IPS-20b (cell line): Measurements from ENCODE around the gene SLC27A4.

Experiments used
- H3K27ac ChIP-seq: one replicate; pipeline ENCODE4 v1.5.1; 2013; ENCODE audit warnings: low read length
- H3K27me3 ChIP-seq: 2 replicates; pipeline ENCODE4 v1.6.1; 2013; ENCODE audit warnings: mild to moderate bottlenecking, low read length, inconsistent platforms; ENCODE audit not compliant: insufficient read depth
- H3K36me3 ChIP-seq: 2 replicates; pipeline ENCODE4 v1.6.1; 2013; ENCODE audit warnings: low read depth, mild to moderate bottlenecking, inconsistent platforms, low read length, moderate library complexity; ENCODE audit not compliant: insufficient read depth
- H3K4me1 ChIP-seq: 2 replicates; pipeline ENCODE4 v1.6.1; 2013; ENCODE audit warnings: mild to moderate bottlenecking, control low read depth, inconsistent platforms, low read length, moderate library complexity; ENCODE audit not compliant: insufficient read depth
- H3K4me3 ChIP-seq: 2 replicates; pipeline ENCODE4 v1.5.1; 2013; ENCODE audit warnings: mild to moderate bottlenecking, low read length, inconsistent platforms
- H3K9ac ChIP-seq: 2 replicates; pipeline ENCODE4 v1.6.1; 2013; ENCODE audit warnings: low read depth, mild to moderate bottlenecking, inconsistent platforms, low read length, moderate library complexity
- H3K9me3 ChIP-seq: 2 replicates; pipeline ENCODE4 v1.6.1; 2013; ENCODE audit warnings: mild to moderate bottlenecking, low read depth, low read length, inconsistent platforms; ENCODE audit not compliant: insufficient read depth

SLC27A4 gene

GRCh38 chr9:128310461-128310860 lies 29.9 kb upstream of the SLC27A4 start:
- no peak overlapping the region for H3K4me3 ChIP-seq
- no peak overlapping the region for H3K9ac ChIP-seq
- no peaks in the 10 kb centered on the region for H3K27me3 ChIP-seq
- peaks cover 50% of the 10 kb centered on the region for H3K36me3 ChIP-seq
- H3K9me3 ChIP-seq: no peaks in the 10 kb centered on the region
- no peaks in the 10 kb centered on the region for H3K4me1 ChIP-seq
- H3K27ac ChIP-seq: no peak overlapping the region

- H3K36me3 ChIP-seq: peaks cover 58% of the 10 kb centered on the region
- no peak overlapping the region for H3K27ac ChIP-seq
- H3K9ac ChIP-seq: no peak overlapping the region
- no peaks in the 10 kb centered on the region for H3K4me1 ChIP-seq
- H3K4me3 ChIP-seq: no peak overlapping the region
- H3K27me3 ChIP-seq: no peaks in the 10 kb centered on the region
- H3K9me3 ChIP-seq: no peaks in the 10 kb centered on the region
These were observed 25.6 kb upstream of the SLC27A4 start for GRCh38 chr9:128314697-128315096.

GRCh38 chr9:128316421-128316820 lies 23.9 kb upstream of the SLC27A4 start:
- Histone ChIP-seq H3K4me3 (no peak overlapping the region), H3K27me3 (no peaks in the 10 kb centered on the region), H3K36me3 (peaks cover 47% of the 10 kb centered on the region)

GRCh38 chr9:128317629-128318028 lies 22.7 kb upstream of the SLC27A4 start:
- Histone ChIP-seq H3K4me3 (no peak overlapping the region), H3K27me3 (no peaks in the 10 kb centered on the region), H3K36me3 (peaks cover 44% of the 10 kb centered on the region)

More at GRCh38 chr9:128316421-128316820, 23.9 kb upstream of the SLC27A4 start:
- H3K4me1 ChIP-seq: peaks cover 2% of the 10 kb centered on the region; the same call in 1 of the 2 replicates
- H3K27ac ChIP-seq: no peak overlapping the region
- H3K9me3 ChIP-seq: no peaks in the 10 kb centered on the region
- H3K9ac ChIP-seq: no peak overlapping the region

GRCh38 chr9:128321343-128321742 lies 19.0 kb upstream of the SLC27A4 start:
- Histone ChIP-seq H3K4me3 (peak overlapping the region; percentile 90), H3K36me3 (peaks cover 40% of the 10 kb centered on the region), H3K4me1 (peaks cover 4% of the 10 kb centered on the region), H3K27me3 (no peaks in the 10 kb centered on the region), H3K9me3 (no peaks in the 10 kb centered on the region), H3K9ac (peak overlapping the region; percentile 88; the same call in 1 of the 2 replicates), H3K27ac (no peak overlapping the region)

More at GRCh38 chr9:128317629-128318028, 22.7 kb upstream of the SLC27A4 start:
- H3K4me1 ChIP-seq: peaks cover 4% of the 10 kb centered on the region; the same call in 1 of the 2 replicates
- no peak overlapping the region for H3K9ac ChIP-seq
- H3K27ac ChIP-seq: no peak overlapping the region
- H3K9me3 ChIP-seq: no peaks in the 10 kb centered on the region

- H3K9me3 ChIP-seq: no peaks in the 10 kb centered on the region
- H3K4me3 ChIP-seq: peak overlapping the region; percentile 90
- peaks cover 37% of the 10 kb centered on the region for H3K36me3 ChIP-seq
- H3K9ac ChIP-seq: peak overlapping the region; percentile 88
- peaks cover 4% of the 10 kb centered on the region for H3K4me1 ChIP-seq
- no peaks in the 10 kb centered on the region for H3K27me3 ChIP-seq
- H3K27ac ChIP-seq: peak overlapping the region; percentile 95
These were observed 18.4 kb upstream of the SLC27A4 start for GRCh38 chr9:128321879-128322403.

GRCh38 chr9:128322404-128323211 lies 17.7 kb upstream of the SLC27A4 start, which contains the start of the genes COQ4 and TRUB2:
Gene COQ4 (plus strand): TSS chr9:128322839. CDS start chr9:128322859, 20 bp downstream.
Gene TRUB2 (minus strand): TSS chr9:128322447. CDS start chr9:128322408, 39 bp downstream.
- H3K4me1 ChIP-seq: peaks cover 4% of the 10 kb centered on the region
- H3K27ac ChIP-seq: peak within 1 kb of the TSS; percentile 95
- H3K36me3 ChIP-seq: peaks cover 36% of the 10 kb centered on the region
- H3K27me3 ChIP-seq: no peaks in the 10 kb centered on the region
- no peaks in the 10 kb centered on the region for H3K9me3 ChIP-seq
- peak within 1 kb of the TSS; percentile 88 for H3K9ac ChIP-seq
- H3K4me3 ChIP-seq: peak within 1 kb of the TSS; percentile 90

- peak overlapping the region; percentile 88; the same call in 1 of the 2 replicates for H3K9ac ChIP-seq
- no peak overlapping the region for H3K27ac ChIP-seq
These were observed 17.1 kb upstream of the SLC27A4 start for GRCh38 chr9:128323212-128323730.

GRCh38 chr9:128323791-128324190 lies 16.5 kb upstream of the SLC27A4 start:
- Histone ChIP-seq H3K4me1 (peaks cover 4% of the 10 kb centered on the region), H3K36me3 (peaks cover 45% of the 10 kb centered on the region), H3K9ac (peak overlapping the region; percentile 88; the same call in 1 of the 2 replicates), H3K27ac (no peak overlapping the region), H3K9me3 (no peaks in the 10 kb centered on the region), H3K4me3 (peak overlapping the region; percentile 90), H3K27me3 (no peaks in the 10 kb centered on the region)

More at GRCh38 chr9:128323212-128323730, 17.1 kb upstream of the SLC27A4 start:
- peak overlapping the region; percentile 90 for H3K4me3 ChIP-seq
- H3K4me1 ChIP-seq: peaks cover 4% of the 10 kb centered on the region
- no peaks in the 10 kb centered on the region for H3K27me3 ChIP-seq
- H3K36me3 ChIP-seq: peaks cover 39% of the 10 kb centered on the region
- H3K9me3 ChIP-seq: no peaks in the 10 kb centered on the region

GRCh38 chr9:128324401-128324800 lies 15.9 kb upstream of the SLC27A4 start:
- Histone ChIP-seq H3K27ac (no peak overlapping the region), H3K9ac (no peak overlapping the region), H3K4me3 (no peak overlapping the region), H3K4me1 (peaks cover 4% of the 10 kb centered on the region), H3K27me3 (no peaks in the 10 kb centered on the region), H3K9me3 (no peaks in the 10 kb centered on the region), H3K36me3 (peaks cover 47% of the 10 kb centered on the region)

- no peaks in the 10 kb centered on the region for H3K9me3 ChIP-seq
- no peak overlapping the region for H3K9ac ChIP-seq
- H3K27ac ChIP-seq: no peak overlapping the region
- no peak overlapping the region for H3K4me3 ChIP-seq
- H3K4me1 ChIP-seq: peaks cover 4% of the 10 kb centered on the region
- no peaks in the 10 kb centered on the region for H3K27me3 ChIP-seq
- peaks cover 47% of the 10 kb centered on the region for H3K36me3 ChIP-seq
These were observed 14.7 kb upstream of the SLC27A4 start for GRCh38 chr9:128325629-128326028.
